ENCODE data around the gene COG6.

DNA sequence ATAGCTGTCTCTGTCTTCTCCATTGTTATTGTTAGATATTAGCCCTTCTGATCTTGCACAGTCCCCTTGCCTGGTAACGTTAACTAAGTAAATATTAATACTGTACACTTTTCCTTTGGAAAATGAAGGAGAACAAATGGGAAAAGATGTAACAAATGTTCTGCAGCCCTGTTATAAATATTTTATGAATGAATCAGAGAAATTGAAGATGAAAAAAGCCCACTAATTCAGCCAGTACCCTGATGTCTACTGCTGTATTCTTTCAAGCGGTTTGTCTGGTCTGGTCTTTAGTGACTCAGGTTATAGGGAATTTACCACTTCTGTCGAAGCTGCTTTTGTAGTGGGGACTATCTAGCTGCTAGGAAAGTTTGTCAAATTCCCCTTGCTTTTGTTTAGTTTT, 121.0 kb downstream of the COG6 start:
- TF ChIP-seq POLR2A (IDR thresholded peaks at IDR 0.05; ENCODE audit: low read length) (no peak), GATA1 (IDR thresholded peaks at IDR 0.05; ENCODE audit: low read depth, low read length) (no peak)
